Measurements from ENCODE around the gene HCN2. TPM values are rescaled to one million over a fixed set of nuclear protein-coding genes. Genes with fewer than 3 reads are reported as not detected.

Gene HCN2
- total RNA-seq: not detected

DNA sequence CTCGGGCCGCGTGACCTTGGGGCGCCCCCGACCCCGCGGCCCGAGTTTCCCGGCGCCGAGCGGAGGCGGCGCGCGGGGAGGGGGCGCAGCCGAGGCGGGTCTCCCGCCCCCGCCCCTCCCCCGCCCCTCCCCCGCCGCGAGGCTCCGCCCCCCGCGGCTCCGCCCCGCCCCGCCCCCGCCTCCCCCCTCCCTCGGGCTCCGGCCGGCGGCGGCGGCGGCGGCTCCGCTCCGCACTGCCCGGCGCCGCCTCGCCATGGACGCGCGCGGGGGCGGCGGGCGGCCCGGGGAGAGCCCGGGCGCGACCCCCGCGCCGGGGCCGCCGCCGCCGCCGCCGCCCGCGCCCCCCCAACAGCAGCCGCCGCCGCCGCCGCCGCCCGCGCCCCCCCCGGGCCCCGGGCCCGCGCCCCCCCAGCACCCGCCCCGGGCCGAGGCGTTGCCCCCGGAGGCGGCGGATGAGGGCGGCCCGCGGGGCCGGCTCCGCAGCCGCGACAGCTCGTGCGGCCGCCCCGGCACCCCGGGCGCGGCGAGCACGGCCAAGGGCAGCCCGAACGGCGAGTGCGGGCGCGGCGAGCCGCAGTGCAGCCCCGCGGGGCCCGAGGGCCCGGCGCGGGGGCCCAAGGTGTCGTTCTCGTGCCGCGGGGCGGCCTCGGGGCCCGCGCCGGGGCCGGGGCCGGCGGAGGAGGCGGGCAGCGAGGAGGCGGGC, at the start of gene HCN2:
Gene HCN2 (plus strand): TSS at position 189 of the 703 bp plus-strand sequence. CDS start 65 bp downstream, at position 254.
- no peak for DNase-seq (ENCODE audit: low spot score)

DNA sequence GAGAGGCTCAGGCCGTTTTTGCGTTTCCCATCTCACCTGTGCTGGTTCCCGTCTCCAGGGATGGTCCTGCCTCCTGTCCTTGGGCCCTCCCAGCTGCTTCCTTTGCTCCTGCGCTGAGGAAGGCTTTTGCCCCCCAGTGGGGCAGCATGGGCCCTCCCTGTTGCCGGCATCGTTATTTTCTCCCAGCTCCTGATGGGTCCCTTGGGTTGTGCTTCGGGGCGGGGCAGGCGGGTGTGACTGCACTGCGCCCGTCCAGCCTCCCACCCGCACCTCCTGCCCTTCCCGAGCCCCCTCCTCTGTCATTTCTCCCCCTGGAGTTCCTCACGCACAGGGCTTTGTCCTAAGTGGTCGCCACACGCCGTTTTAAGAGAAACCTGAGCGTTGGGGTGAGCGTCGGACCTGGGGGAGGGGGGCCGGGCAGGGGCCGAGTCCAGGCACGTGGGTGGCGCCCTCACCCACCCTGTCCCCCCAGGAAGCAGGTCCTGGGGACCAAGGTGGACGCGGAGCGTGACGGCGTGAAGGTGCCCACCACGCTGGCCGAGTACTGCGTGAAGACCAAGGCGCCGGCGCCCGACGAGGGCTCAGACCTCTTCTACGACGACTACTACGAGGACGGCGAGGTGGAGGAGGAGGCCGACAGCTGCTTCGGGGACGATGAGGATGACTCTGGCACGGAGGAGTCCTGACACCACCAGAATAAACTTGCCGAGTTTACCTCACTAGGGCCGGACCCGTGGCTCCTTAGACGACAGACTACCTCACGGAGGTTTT, 48.6 kb upstream of the HCN2 start:
- no peak for DNase-seq (ENCODE audit: low spot score)

DNA sequence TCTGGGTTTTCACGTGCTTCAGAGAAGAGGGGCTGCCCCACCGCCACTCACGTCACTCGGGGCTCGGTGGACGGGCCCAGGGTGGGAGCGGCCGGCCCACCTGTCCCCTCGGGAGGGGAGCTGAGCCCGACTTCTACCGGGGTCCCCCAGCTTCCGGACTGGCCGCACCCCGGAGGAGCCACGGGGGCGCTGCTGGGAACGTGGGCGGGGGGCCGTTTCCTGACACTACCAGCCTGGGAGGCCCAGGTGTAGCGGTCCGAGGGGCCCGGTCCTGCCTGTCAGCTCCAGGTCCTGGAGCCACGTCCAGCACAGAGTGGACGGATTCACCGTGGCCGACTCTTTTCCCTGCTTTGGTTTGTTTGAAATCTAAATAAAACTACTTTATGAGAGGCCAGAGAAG, 48.0 kb upstream of the HCN2 start:
- DNase-seq (ENCODE audit: low spot score): no peak

DNA sequence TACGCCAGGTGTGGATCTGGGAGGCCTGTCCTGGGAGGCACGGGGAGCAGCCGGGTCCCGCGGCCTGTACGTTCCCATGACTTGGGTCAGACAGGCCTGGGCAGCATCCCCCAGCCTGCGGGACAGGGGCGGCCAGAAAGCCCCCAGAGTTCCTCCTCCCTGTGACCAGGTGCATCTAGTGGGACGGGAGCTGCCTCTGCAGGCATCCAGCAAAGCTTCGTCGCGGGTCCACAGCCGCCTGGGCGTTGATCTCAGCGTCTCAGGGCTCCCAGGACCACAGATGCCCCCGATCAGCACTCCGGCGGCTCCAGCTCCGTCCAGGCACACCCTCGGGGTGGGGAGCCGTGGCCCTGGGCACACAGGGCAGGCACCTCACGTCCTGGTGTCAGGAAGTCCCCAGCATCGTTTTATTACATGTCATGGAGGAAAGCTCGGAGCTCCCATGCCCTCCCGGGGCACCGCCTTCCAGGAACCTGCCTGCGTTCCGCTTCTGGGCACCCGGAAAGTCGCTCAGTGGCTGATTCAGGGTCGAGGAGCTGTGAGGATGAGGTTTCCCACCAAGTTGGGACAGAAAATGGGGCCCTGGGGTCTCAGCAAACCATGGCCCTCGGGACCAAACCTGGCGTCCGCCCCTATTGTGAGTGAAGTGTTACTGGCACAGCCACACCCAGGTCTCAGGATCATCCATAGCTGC, 47.4 kb upstream of the HCN2 start:
- no peak for DNase-seq (ENCODE audit: low spot score)

DNA sequence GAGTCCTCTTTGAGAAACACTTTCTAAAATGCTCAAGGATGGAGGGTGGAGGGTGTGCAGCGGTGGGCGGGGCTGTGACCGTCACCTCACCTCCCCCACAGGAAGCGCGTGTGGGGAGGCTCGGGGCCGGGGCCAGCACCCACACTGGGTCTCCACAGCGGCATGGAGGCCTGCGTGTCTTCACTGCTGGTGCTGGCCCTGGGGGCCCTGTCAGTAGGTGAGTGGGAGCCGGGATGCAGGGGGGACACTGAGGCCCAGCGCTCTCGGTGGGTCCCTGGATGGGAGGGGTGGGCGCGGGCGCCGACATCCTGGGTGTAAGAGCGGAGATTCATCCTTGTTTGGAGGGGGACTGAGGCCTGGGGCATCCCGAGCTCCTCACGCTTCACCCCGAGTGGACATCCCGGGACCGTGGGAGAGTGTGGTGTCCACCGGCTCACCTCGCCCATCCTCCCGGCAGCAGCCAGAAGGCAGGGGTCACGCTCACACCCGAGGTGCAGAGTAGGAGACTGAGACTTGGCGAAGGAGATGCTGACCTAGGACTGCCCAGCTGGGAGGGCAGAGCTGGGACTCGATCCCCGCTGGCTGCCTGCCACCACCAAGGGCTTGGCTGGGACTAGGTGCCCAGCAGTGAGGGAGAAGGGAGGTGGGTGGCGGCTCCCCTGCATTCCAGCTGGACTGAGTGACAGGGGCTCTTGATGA, 45.6 kb upstream of the HCN2 start, which contains the start of gene GZMM:
Gene GZMM (plus strand): TSS at position 144 of the 699 bp plus-strand sequence. CDS start 19 bp downstream, at position 163.
- DNase-seq (ENCODE audit: low spot score): no peak

DNA sequence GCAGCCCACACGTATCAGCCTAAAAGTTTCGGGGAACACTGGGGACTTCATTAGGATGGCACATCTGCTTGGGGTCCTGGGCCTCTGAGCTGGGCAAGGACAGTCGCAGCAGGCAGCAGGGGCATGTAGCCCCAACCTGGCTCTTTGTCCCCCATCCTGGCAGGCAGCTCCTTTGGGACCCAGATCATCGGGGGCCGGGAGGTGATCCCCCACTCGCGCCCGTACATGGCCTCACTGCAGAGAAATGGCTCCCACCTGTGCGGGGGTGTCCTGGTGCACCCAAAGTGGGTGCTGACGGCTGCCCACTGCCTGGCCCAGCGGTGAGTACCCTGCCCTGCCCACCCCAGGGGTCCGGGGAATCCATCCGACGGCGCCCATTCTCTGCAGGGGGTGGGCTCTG, 42.6 kb upstream of the HCN2 start:
- no peak for DNase-seq (ENCODE audit: low spot score)

DNA sequence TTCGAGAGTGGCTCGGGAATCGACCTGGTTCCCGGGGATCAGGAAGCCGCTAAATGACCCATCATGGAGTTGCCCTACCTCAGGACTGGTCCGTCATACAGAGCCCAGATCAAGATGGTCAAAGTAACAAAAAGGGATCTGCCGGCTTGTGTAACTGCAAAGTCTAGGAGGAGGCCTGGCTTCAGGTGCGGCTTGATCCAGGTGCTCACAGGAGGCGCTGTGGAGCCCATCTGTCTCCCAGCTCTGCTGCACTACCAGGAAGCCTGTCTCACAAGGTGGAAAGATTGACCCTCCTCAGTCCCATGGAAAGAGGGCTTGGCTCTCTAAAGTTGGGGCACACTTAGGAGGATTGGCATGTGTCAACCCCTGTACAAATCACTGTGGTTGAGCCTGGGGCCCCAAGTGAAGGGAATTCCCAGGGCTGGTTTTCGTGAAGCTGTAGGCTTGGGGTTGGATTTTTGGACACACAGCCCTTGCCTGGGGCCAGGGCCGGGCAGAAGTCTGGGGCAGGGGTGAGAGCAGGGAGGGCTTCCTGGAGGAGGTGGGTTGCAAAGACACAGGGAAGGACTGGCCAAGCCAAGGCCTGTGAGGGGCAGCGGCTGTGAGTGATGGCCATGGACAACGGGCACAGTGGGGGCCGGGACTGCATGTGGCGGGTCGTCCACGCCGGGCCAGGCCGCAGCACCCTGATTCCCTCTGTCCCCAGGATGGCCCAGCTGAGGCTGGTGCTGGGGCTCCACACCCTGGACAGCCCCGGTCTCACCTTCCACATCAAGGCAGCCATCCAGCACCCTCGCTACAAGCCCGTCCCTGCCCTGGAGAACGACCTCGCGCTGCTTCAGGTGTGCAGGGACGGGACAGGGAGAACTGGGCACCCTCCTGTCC, 41.6 kb upstream of the HCN2 start:
- DNase-seq (ENCODE audit: low spot score): no peak

DNA sequence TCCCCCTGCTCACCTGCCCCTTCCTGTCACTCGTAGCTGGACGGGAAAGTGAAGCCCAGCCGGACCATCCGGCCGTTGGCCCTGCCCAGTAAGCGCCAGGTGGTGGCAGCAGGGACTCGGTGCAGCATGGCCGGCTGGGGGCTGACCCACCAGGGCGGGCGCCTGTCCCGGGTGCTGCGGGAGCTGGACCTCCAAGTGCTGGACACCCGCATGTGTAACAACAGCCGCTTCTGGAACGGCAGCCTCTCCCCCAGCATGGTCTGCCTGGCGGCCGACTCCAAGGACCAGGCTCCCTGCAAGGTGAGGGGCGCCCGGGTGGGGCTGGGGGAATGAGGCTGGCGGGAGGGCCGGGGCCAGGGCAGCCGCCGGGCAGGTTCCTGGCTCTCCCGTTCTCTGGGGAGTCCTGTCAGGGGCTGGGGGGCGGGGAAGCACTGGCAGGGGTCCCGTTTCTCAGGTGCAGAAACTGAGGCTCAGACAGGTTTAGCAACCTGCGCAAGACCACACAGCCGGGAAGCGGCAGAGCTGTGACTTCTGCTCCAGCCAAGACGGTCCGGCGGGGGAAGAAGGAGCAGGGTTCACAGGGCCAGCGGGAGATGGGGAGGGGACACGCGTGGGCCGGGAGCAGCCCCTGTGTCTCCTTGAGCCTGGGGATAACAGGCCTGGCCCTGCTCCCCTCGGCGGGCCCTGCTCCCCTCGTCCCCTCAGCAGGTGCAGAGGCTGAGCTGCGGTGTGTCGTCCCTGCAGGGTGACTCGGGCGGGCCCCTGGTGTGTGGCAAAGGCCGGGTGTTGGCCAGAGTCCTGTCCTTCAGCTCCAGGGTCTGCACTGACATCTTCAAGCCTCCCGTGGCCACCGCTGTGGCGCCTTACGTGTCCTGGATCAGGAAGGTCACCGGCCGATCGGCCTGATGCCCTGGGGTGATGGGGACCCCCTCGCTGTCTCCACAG, 40.5 kb upstream of the HCN2 start:
- DNase-seq (ENCODE audit: low spot score): peak; percentile 39

DNA sequence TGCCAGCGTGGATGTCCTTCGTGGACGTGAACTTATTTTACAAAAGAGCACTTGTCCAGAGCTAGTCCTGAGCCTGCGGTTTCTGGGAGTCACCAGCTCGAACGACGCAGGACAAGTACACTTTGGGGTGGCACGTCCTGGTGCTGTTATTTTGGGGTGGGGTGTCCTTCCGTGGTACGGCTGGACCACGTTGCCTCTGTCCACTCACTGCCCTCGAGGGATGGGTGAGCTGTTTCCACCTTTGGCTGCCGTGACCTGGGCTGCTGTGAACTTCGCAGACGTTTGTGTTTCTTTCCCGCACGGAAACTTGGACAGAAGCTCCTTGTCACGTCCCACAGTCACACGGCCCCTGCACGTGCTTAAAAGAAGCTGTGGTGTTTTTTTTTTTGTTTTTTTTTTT, 34.9 kb upstream of the HCN2 start:
- DNase-seq (ENCODE audit: low spot score): no peak

DNA sequence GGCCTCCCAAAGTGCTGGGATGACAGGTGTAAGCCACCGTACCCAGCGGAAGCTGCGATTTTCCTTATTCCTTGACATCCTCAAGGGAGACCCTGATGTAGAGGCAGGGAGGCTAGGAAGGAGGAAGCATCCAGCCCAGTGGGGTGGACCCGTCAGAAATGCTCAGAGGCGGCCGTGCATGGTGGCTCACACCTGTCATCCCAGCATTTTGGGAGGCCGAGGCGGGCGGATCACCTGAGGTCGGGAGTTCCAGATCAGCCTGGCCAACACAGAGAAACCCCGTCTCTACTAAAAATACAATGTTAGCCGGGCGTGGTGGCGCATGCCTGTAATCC, 34.2 kb upstream of the HCN2 start:
- DNase-seq (ENCODE audit: low spot score): no peak

DNA sequence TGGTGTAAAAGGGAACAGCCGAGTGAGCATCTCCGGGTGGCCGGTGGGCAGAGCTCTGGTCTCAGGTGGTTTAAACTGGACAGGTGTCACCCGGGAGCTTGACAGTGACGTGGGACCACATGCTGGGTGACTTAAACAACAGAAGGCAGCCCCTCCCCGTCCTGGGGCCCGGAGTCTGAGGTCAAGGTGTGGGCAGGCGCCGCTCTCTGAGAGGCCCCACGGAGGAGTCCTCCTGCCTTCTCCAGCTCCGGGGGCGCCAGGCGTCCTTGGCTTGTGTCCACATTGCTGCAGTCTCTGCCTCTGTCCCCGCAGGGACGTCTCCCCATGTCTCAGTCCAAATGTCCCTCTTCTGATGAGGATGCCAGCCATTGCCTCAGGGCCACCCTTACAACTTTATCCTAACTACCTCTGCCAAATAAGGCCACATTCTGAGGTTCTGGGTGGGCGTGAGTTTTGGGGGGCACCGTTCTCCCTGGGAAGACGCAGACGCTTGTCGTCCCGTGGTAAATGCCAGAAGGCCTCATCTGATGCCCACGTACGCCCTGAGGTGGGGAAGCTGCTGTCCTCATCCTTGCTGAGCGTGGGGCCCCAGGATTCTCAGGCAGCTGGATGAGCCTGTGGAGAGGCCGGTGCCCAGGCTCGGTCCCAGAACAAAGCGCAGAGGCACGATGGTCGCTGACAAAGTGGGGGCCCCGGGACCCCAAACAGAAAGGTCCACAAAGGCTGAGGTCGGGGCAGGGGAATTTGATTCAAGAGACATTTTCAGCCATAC, 32.9 kb upstream of the HCN2 start:
- DNase-seq (ENCODE audit: low spot score): no peak

DNA sequence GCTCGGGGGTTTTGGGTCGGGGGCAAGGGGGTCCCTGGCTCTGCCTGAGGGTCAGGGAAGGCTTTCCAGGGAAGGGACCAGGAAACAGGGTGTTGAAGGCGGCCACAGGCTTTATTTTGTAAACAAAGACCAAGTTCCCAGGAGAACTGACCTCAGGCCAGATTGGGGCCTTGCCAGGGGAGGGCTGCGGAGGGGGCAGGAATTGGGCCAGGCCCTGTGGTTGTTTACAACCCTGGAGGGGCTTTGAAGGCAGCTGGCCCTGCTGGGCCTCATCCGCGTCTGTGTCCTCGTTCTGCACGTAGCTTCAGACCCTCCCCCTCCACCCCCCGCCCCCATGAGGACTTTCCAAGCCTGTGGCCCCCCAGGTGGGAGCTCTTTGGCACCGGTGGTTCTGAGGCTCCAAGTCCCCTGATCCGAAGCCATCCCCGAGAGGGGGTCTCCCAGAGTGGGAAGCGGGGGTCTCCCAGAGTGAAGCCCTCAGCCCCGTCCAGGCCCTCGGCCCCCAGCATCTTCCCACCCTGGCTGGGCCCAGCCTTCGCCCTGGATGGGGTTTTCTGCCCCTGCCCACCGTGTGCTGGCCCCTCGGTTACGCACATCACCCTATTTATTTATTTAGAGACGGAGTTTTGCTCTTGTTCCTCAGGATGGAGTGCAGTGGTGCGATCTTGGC, 30.8 kb upstream of the HCN2 start:
- no peak for DNase-seq (ENCODE audit: low spot score)

DNA sequence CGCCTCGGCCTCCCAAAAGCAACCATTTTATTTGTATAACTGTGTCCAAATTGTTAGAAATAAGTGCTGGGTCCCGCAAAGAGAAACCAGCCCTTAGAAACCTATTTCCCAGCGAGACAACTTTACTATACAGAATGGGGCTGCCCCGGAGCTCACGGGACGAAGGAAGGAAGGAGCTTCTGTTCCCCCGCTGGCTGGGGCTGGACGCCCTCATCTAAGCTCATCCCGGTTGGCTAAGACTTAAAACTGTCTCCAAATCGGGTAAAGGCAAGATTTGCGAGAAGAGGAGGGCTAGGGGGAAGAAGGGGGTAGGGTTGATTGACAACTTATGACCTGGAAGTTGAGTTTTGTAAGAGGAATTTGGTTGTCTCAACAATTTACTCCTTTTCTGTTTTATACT, 29.6 kb upstream of the HCN2 start:
- DNase-seq (ENCODE audit: low spot score): no peak

DNA sequence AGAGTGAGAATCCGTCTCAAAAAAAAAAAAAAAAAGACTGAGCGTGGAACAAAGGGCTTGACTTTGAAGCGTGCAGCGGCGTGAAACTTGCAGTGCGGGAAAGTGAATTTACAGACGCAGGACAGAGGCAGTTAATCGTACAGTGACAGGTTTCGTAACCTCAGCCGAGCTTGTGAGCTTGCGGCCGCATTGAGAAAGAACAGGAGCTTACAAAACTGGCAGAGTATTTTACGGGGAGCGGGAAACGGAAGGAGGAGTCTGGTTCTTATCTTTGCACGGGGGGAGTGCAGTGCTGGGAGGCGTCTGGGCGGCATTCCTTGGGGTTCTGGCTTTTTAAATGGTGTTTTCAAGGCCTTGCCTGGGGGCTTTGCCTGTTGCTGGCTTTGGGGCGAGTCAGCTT, 23.3 kb upstream of the HCN2 start:
- no peak for DNase-seq (ENCODE audit: low spot score)

DNA sequence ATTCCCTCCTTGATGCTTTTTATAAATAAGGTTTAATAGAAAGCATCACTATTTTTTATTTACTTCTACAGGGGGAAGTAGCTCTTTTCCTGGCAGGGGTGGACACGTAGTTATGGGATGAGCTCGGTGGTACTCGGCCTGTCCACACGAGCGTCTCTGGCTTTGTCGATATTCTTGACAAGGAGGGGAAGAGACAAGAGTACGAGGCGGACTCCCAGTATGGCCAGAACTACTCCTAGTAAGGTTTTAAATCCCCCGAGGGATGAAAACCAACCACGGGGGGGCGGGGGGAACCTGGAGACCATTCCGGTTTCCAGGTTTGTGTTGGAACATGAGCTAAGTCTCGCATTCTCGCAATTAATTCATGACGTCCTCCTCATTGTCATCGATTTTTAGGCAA, 22.8 kb upstream of the HCN2 start:
- DNase-seq (ENCODE audit: low spot score): no peak

DNA sequence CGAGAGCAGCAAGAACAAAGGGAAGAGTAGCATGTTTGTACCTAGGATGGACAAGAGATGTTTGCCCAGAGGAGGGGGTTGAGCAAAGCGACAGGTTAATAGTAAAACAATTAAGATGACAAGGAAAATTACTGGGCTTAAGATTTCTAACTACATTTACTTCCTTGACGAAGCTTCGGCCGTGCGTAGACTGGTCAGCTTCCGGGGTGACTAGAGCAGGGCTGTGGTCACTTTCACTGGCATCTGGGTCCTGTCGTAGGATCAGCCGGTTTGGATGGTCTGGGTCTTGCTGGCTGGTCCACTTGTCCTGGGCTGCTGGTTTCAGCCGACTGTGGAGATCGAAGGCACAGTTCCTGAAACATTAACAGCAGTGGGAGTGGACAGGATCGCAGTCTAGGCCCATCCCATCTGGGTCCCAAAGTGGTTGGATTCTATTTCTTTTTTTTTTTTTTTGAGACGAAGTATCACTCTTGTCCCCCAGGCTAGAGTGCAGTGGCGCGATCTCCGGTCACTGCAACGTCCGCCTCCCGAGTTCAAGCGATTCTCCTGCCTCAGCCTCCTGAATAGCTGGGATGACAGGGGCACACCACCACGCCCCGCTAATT, 22.3 kb upstream of the HCN2 start:
- DNase-seq (ENCODE audit: low spot score): no peak

DNA sequence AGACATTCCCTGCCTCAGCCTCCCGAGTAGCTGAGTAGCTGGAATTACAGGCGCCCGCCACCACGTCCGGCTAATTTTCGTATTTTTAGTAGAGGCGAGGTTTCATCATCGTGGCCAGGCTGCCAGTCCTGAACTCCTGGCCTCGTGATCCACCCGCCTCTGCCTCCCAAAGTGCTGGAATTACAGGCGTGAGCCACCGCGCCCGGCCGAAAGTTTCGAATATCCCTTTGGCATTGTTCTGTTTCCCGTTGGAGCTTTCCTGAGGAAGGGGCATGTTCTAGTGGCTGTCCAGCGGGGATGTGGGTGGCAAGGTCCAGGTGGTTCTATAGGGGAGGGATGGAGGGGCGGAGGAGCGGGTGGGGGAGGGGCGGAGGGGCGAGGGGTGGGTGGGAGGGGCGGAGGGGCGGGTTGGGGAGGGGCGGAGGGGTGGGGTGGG, 19.4 kb upstream of the HCN2 start:
- no peak for DNase-seq (ENCODE audit: low spot score)

DNA sequence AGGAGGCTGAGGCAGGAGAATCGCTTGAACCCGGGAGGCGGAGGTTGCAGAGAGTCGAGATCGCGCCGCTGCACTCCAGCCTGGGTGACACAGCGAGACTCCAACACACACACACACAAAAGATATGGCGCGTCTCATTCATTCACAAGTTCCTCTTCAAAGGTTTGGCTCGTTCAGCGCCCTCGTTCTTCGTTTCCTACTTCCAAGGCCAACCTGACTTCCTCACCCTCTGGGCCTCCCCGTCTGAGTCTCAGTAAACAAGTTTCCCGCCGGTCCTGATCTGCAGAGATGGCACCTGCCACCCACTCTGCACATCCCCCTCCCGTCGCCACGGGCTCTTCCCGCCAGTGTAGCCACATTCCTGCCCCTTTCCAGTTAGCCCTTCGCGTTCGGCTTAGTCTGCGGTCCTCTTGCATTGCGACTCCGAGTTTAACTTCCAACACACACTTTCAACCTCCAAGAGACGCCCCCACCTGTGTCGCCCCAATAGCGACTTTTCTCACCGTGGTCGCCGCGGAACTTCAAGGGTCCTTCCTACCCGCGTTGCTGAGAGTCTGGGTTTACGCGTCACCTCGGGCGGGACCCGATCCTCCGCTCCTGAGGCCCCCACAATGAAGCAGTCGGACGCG, 18.6 kb upstream of the HCN2 start:
- DNase-seq (ENCODE audit: low spot score): no peak

Data from ureter (tissue), 1 donor.